22Rv1 (cell line): Measurements from ENCODE around the gene MLLT10.

ENCODE experiments used
- ZFX ChIP-seq: fragments of 450-650 bp; IDR thresholded peaks from 2 replicates; pipeline ENCODE4 v1.6.1; 2017; ENCODE audit warnings: antibody characterized with exemption, borderline replicate concordance
- TF ChIP-seq, protein P1 (sequence below): fragments of 450-650 bp; IDR thresholded peaks from 2 replicates; pipeline ENCODE4 v1.5.1; 2017; ENCODE audit warnings: mild to moderate bottlenecking

DNA sequence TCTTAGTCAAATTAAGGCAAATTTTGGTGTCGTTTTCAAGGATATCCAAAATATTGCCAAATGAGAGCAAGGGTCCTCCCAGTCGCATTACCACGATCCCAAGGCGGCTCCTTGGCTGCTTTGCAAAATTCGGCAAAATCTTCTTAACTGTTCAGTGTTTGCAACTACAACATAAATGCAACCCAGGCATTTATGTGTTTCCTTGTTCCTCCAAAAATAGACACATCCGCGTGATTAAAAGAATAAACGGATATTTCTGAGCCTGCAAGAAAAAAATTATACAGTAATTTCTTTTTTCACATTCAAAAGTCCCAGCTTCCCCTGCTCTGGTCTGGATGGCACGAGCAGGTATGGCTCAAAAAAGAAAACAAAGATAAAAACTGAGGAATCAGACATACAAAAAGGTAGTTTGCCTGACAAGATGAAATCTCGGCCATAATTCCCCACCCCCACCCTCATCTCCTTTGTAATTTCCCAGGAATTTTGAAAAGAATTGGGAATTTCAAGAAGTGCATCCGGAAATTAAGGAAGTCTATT, 14.6 kb upstream of the MLLT10 start:
- TF ChIP-seq, protein P1, sequence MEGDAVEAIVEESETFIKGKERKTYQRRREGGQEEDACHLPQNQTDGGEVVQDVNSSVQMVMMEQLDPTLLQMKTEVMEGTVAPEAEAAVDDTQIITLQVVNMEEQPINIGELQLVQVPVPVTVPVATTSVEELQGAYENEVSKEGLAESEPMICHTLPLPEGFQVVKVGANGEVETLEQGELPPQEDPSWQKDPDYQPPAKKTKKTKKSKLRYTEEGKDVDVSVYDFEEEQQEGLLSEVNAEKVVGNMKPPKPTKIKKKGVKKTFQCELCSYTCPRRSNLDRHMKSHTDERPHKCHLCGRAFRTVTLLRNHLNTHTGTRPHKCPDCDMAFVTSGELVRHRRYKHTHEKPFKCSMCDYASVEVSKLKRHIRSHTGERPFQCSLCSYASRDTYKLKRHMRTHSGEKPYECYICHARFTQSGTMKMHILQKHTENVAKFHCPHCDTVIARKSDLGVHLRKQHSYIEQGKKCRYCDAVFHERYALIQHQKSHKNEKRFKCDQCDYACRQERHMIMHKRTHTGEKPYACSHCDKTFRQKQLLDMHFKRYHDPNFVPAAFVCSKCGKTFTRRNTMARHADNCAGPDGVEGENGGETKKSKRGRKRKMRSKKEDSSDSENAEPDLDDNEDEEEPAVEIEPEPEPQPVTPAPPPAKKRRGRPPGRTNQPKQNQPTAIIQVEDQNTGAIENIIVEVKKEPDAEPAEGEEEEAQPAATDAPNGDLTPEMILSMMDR: no peak
- TF ChIP-seq ZFX: no peak
